CD4-positive, alpha-beta T cell treated with Interleukin-15 for 1 hour (primary cell): ENCODE results near the gene JUN.
A peak's percentile ranks its signal among the peaks of the same experiment; 100 is the strongest.

ENCODE experiments used
- DNase-seq: peaks from one replicate; pipeline ENCODE4 v3.0.0-alpha.2; 2020

Gene JUN

GRCh38 chr1:58782178-58783089 lies 1.4 kb downstream of the JUN start:
- peak; percentile 64 for DNase-seq

GRCh38 chr1:58781541-58782177 lies 2.2 kb downstream of the JUN start:
- DNase-seq, result peak; percentile 70

- peak; percentile 82 for DNase-seq
These were observed 2.9 kb downstream of the JUN start for GRCh38 chr1:58780836-58781452.

GRCh38 chr1:58780411-58780810 lies 3.4 kb downstream of the JUN start:
- no peak for DNase-seq

GRCh38 chr1:58779801-58780382 lies 4.0 kb downstream of the JUN start:
- peak; percentile 50 for DNase-seq

GRCh38 chr1:58779059-58779754 lies 4.6 kb downstream of the JUN start:
- no peak for DNase-seq

- DNase-seq, result no peak
These were observed 5.4 kb downstream of the JUN start for GRCh38 chr1:58778385-58779000.

- DNase-seq, result no peak
These were observed 9.8 kb downstream of the JUN start for GRCh38 chr1:58774027-58774426.

GRCh38 chr1:58773406-58773840 lies 10.4 kb downstream of the JUN start:
- peak; percentile 19 for DNase-seq

- DNase-seq, result no peak
These were observed 14.0 kb downstream of the JUN start for GRCh38 chr1:58769809-58770320.

- no peak for DNase-seq
These were observed 14.7 kb downstream of the JUN start for GRCh38 chr1:58768971-58769808.

- DNase-seq, result no peak
These were observed 15.6 kb downstream of the JUN start for GRCh38 chr1:58768191-58768731.

- DNase-seq, result no peak
These were observed 16.7 kb downstream of the JUN start for GRCh38 chr1:58767143-58767542.

GRCh38 chr1:58765441-58765840 lies 18.4 kb downstream of the JUN start:
- DNase-seq, result no peak

GRCh38 chr1:58765006-58765405 lies 18.8 kb downstream of the JUN start:
- no peak for DNase-seq

- no peak for DNase-seq
These were observed 19.4 kb downstream of the JUN start for GRCh38 chr1:58764294-58764978.

GRCh38 chr1:58763214-58763613 lies 20.6 kb downstream of the JUN start:
- DNase-seq, result no peak

- DNase-seq, result no peak
These were observed 21.0 kb downstream of the JUN start for GRCh38 chr1:58762806-58763205.

- peak; percentile 59 for DNase-seq
These were observed 28.4 kb downstream of the JUN start for GRCh38 chr1:58755468-58755872.
